HG03571 (cell line): ENCODE measurements around the gene HELZ.
"Not testable (repeated sequence)": the region's sequence is repeated elsewhere in the genome, so short reads cannot be mapped to it uniquely, and the experiment has no call there.

ENCODE experiments used
- ATAC-seq: cut with Tn5 transposase; IDR thresholded peaks from one replicate; pipeline ENCODE4 v1.9.1; 2021; ENCODE audit not compliant: unreplicated experiment

Gene HELZ

DNA sequence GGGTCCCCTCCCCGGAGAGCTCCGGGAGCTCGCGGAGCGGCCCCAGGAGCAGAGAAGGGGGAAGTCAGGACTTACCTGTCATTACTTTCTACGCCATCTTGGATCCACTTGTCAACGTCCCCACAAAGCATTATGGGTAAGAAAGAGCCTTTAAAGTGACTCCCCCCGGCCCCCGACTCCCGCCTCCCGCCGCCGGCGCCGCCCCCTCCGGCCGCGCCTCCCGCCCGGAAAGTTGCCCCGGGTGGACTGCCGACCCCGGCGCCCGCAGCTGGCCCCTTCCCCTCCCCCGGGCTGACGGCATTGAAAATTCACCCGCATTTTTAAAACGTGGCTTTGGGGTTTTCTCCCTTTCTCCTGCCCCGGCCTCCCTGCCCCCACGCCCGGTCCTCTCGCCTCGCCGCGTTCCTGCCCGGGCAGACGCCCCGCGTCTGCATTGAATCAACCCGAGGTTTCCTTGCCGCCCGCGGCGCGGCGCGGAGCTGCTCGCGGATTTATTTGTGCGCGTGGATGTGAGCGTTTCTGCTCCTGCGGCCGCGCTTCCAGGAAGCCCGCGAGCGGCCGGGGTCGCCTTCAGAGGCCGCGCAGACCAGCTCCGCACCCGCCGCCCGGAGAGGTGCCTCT, at the start of gene HELZ:
Gene HELZ (minus strand): TSS at position 124 of the 621 bp plus-strand sequence. CDS start 26,392 bp downstream, outside the sequence.
- peak; percentile 38 for ATAC-seq

GRCh38 chr17:67293251-67294203, 48.5 kb upstream of the HELZ start:
- ATAC-seq, result peak; percentile 90

GRCh38 chr17:67290711-67291291, 45.8 kb upstream of the HELZ start:
- no peak for ATAC-seq

GRCh38 chr17:67290244-67290643, 45.2 kb upstream of the HELZ start:
- ATAC-seq, result no peak

DNA sequence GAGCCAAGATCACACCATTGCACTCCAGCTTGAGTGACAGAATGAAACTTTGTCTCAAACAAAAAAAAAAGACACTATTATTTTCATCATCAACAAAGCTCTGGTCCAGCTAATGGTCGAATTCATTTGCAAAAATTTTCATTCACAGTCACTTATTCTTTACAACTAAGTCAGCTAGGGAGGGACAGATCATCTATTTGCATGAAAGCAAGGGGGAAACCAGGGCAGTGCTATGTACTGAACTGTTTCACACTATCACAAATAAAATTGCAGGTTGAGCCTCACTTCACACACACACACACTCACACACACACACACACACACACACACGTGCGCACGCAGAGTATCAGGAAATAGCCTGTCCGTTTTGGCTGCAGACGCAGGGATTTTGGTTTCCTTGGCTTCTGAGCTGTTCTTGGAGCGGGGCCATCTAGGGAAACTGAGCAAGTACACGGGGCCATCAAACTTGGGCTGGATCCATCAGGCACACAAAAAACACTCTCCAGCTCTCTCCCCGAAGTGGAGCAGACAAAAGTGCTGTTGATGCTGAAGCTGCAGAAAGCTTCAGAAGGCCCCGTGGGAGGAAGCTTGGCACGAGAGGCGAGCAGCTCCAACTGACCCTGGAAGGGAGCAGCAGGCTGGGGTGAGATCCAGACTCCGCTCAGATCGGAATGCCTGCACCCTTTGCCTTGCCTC, 44.3 kb upstream of the HELZ start:
- ATAC-seq, result no peak

DNA sequence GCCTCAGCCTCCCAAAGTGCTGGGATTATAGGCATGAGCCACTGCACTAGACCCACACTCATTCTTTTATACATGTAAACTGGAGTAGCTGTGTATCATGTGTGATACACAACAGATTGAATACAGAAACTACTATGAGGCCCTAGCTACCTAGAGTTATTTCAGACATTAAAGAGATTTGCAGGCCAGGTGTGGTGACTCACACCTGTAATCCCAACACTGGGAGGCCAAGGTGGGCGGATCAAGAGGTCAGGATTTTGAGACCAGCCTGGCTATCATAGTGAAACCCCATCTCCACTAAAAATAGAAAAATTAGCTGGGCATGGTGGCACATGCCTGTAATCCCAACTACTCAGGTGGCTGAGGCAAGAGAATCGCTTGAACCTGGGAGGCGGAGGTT, 41.8 kb upstream of the HELZ start:
- ATAC-seq, result not testable (repeated sequence)

GRCh38 chr17:67285360-67285759, 40.4 kb upstream of the HELZ start:
- ATAC-seq, result no peak

DNA sequence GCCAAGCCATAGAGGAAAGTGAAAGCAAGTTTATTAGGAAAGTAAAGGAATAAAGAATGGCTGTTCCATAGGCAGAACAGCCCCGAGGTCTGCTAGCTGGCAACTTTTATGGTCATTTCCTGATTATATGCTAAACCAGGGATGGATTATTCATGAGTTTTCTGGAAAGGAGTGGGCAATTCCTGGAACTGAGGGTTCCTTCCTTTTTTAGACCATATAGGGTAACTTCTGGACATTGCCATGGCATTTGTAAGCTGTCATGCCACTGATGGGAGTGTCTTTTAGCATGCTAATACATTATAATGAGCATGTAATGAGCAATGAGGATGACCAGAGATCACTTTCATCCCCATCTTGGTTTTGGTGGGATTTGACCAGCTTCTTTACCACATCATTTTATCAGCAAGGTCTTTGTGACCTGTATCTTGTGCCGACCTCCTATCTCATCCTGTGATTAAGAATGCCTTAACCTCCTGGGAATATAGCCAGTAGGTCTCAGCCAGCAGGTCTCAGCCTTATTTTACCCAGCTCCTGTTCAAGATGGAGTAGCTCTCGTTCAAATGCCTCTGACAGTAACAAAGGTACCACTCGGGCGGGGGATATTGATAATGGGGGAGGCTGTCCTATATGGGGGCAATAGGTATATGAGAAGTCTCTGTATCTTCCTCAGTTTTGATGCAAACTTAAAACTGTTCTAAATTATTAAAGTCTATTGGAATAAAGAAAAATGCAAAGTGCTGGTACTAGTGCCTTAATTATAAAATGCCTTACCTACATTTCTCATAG, 38.9 kb upstream of the HELZ start:
- no peak for ATAC-seq

GRCh38 chr17:67281743-67282142, 36.7 kb upstream of the HELZ start:
- no peak for ATAC-seq

- no peak for ATAC-seq
These were observed 36.1 kb upstream of the HELZ start for GRCh38 chr17:67281053-67281452.

- ATAC-seq, result no peak
These were observed 35.3 kb upstream of the HELZ start for GRCh38 chr17:67280279-67280678.

DNA sequence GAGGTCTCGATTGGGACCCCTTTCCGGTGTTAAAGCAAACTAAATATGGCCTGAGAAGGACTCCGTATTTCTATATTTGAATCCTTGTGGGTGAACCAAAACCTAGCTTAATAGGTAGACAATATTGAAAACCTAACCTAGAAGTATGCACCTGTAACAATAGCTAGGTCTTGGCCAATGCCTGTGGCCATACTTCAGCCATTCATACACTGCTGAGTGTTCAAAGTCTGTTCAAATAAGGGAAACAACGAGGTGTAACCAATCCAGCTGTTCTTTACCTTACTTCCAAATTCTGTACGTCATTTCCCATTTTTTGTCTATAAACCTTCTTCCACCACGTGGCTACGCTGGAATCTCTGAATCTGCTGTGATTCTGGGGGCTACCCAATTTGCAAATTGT, 34.1 kb upstream of the HELZ start:
- ATAC-seq, result no peak

GRCh38 chr17:67278363-67278762, 33.4 kb upstream of the HELZ start:
- no peak for ATAC-seq

DNA sequence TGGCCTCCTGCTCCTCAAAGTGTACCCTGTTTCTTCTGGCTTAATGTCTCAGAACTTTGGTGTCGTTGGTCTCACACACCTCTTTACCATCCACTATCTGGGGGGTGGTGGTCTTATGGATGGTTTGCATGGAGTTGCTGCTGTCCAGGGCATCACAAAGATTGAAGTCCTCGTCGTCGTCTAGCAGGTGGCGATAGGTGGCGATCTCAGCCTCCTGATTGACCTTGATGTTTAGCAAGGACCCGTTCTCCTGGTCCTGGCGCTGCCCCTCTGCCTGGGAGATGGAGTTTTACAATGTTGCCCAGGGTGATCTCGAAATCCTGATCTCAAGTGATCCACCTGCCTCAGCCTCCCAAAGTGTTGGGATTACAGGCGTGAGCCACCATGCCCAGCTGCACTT, 31.1 kb upstream of the HELZ start:
- ATAC-seq, result no peak

DNA sequence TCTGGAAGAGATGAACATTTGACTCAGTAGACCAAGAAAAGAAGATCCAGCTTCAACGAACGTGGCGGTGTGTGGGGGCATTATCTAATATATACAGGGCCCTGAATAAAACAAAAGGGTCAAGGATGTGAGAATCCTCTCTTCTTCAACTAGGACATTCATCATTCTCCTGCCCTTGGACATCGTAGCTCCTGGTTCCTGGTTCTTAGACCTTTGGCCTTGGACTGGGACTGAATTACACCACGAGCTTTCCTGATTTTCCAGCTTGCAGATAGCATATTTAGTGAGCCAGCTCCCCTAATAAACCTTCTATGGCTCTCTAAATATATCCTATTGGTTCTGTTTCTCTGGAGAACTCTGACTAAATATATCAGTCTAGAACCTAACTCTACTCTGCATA, 29.5 kb upstream of the HELZ start:
- no peak for ATAC-seq

DNA sequence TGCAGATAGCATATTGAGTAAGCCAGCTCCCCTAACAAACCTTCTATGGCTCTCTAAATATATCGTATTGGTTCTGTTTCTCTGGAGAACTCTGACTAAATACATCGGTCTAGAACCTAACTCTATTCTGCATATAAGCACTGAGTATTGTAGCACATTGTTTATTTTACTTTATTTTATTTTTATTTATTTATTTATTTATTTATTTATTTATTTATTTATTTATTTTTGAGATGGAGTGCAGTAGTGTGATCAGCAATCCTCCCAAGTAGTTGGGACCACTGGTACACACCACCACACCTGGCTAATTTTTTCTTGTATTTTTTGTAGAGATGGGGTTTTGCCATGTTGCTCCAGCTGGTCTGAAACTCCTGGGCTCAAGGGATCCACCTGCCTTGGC, 28.9 kb upstream of the HELZ start:
- no peak for ATAC-seq

DNA sequence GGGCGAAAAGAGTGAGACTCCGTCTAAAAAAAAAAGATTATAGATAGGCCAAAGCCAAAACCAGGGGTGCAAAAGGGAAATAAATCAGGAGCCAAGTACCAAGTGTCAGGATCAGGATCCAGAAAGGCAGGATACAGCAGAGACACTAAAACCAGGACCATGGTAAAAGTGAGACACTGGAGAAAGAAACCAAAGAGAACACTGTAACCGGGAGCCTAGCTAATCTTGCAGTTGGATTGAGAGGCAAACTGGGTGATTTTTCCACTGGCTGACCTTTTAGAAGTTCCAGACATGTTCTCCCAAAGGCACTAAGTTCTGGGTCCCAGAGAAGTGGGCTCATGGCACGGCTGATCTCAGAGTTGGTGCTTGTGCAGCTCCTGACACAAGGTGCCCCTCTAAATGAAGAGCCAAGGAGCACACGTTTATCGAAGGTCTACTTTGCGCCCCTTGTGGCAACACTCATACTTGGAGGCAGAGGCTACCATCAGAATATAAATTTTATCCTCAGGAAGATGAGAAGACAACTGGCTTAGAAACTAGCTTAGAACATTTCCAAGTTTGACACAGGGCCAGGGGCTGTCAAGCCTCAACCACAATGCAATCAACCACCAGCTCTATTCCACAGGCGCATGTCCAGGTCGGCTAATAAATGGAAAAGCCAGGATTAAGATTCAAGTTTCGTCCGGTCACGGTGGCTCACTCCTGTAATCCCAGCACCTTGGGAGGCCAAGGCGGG, 27.5 kb upstream of the HELZ start:
- ATAC-seq, result no peak

DNA sequence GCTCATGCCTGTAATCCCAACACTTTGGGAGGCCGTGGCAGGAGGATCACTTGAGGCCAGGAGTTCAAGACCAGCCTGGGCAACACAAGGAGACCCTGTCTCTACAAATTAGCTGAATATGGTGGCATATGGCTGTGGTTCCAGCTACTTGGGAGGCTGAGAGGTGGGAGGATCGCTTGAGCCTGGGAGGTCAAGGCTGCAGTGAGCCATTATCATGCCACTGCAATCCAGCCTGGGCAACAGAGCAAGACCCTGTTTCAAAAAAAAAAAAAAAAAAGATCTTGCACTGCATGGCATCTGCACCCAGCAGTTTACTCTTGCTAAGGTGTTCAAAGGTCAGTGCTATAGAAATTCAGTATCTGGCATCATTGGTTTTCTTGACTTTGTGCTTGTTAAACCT, 26.2 kb upstream of the HELZ start:
- not testable (repeated sequence) for ATAC-seq

DNA sequence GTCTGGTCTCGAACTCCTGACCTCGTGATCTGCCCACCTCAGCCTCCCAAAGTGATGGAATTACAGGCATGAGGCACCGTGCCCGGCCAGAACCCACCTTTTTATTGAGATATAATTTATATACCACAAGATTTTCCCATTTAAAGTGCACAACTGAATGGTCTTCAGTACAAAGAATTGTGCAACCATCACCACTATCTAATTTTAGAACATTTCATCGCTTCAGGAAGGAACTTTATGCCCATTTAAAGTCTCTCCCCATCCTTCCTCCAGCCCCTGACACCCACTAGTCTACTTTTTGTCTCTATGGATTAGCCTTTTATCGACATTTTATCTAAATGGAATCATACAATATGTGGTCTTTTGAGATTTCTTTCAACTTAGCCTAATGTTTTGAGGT, 25.4 kb upstream of the HELZ start:
- no peak for ATAC-seq

GRCh38 chr17:67266496-67266895, 21.5 kb upstream of the HELZ start:
- no peak for ATAC-seq
